ENCODE measurements around the gene MYO1E.

GRCh38 chr15:59232476-59232875 is 140.2 kb downstream of the MYO1E start:
- no peak for TF ChIP-seq SMAD3 (CRISPR knock-in tag; IDR thresholded peaks at IDR 0.05; ENCODE audit: borderline replicate concordance)
- no peak for TF ChIP-seq ZNF232 (CRISPR knock-in tag; IDR thresholded peaks at IDR 0.05)
- no peak for TF ChIP-seq CREM (CRISPR knock-in tag; IDR thresholded peaks at IDR 0.05)
- TF ChIP-seq CTCF (IDR thresholded peaks at IDR 0.05), result no peak
- TF ChIP-seq USF1 (CRISPR knock-in tag; IDR thresholded peaks at IDR 0.05), result no peak
- TF ChIP-seq MLX (CRISPR knock-in tag; IDR thresholded peaks at IDR 0.05), result no peak
- no peak for TF ChIP-seq JUN (CRISPR knock-in tag; IDR thresholded peaks at IDR 0.05)
- TF ChIP-seq TEAD4 (CRISPR knock-in tag; IDR thresholded peaks at IDR 0.05), result no peak
- TF ChIP-seq CREB1 (CRISPR knock-in tag; IDR thresholded peaks at IDR 0.05), result no peak
- no peak for TF ChIP-seq NR3C1 (CRISPR knock-in tag; conservative IDR thresholded peaks at IDR 0.05; ENCODE audit: low read depth)
